ENCODE results near the gene PGGT1B. TPM values are rescaled to one million over a fixed set of nuclear protein-coding genes. Genes with fewer than 3 reads are reported as not detected.
"Not testable (repeated sequence)": the region's sequence is repeated elsewhere in the genome, so short reads cannot be mapped to it uniquely, and the experiment has no call there.

The PGGT1B gene
- total RNA-seq, 1 donor from 2014 or later, result 43.0 TPM

- Mint-ChIP-seq H3K9me3 (no peaks in the 10 kb centered on the region), H3K27ac (peak overlapping the region; percentile 91), H3K4me1 (ENCODE audit: unreplicated experiment) (peaks cover 31% of the 10 kb centered on the region), H3K36me3 (peaks cover 8% of the 10 kb centered on the region), H3K4me3 (peak overlapping the region; percentile 95), H3K27me3 (no peaks in the 10 kb centered on the region)
- TF ChIP-seq CTCF (conservative IDR thresholded peaks at IDR 0.05), result no peak
- no peak for DNase-seq (ENCODE audit: extremely low spot score, unreplicated experiment)
Observed at GRCh38 chr5:115262011-115262320, 711 bp downstream of the PGGT1B start.

- H3K4me3 Mint-ChIP-seq, result peak overlapping the region; percentile 57
- no peak overlapping the region for H3K27ac Mint-ChIP-seq
- H3K4me1 Mint-ChIP-seq (ENCODE audit: unreplicated experiment), result peaks cover 41% of the 10 kb centered on the region
- no peak for DNase-seq (ENCODE audit: extremely low spot score, unreplicated experiment)
- peaks cover 8% of the 10 kb centered on the region for H3K36me3 Mint-ChIP-seq
- no peaks in the 10 kb centered on the region for H3K27me3 Mint-ChIP-seq
- TF ChIP-seq CTCF (conservative IDR thresholded peaks at IDR 0.05), result no peak
- H3K9me3 Mint-ChIP-seq, result no peaks in the 10 kb centered on the region
Observed at GRCh38 chr5:115260248-115260647, 2.4 kb downstream of the PGGT1B start.

- no peak overlapping the region for H3K4me3 Mint-ChIP-seq
- no peak for DNase-seq (ENCODE audit: extremely low spot score, unreplicated experiment)
- no peak for TF ChIP-seq CTCF (conservative IDR thresholded peaks at IDR 0.05)
- peaks cover 37% of the 10 kb centered on the region for H3K4me1 Mint-ChIP-seq (ENCODE audit: unreplicated experiment)
- H3K36me3 Mint-ChIP-seq, result peaks cover 6% of the 10 kb centered on the region
- H3K27ac Mint-ChIP-seq, result no peak overlapping the region
- no peaks in the 10 kb centered on the region for H3K27me3 Mint-ChIP-seq
- H3K9me3 Mint-ChIP-seq, result no peaks in the 10 kb centered on the region
Observed at GRCh38 chr5:115257981-115258380, 4.7 kb downstream of the PGGT1B start.

DNA sequence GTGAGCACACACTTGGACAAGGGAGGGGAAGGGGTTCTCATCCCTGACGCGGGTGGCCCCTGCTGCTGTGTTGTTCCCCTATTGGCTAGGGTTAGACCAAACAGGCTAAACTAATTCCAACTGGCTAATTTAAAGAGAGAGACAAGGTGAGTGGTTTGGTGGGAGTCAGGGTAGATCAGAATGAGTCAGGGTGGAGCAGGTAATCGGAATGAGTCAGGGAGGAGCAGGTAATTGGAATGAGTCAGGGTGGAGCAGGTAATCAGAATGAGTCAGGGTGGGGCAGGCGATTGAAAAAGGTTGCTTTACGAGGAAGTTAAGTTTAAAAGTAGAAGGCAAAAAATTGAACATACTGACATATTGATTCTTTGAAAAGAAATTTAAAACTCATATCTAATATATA is 13.3 kb downstream of the PGGT1B start:
- H3K36me3 Mint-ChIP-seq; H3K9me3 Mint-ChIP-seq; H3K4me3 Mint-ChIP-seq; H3K4me1 Mint-ChIP-seq (ENCODE audit: unreplicated experiment); H3K27me3 Mint-ChIP-seq; DNase-seq (ENCODE audit: extremely low spot score, unreplicated experiment): not testable (repeated sequence)
- peak overlapping the region; percentile 72 for H3K27ac Mint-ChIP-seq

DNA sequence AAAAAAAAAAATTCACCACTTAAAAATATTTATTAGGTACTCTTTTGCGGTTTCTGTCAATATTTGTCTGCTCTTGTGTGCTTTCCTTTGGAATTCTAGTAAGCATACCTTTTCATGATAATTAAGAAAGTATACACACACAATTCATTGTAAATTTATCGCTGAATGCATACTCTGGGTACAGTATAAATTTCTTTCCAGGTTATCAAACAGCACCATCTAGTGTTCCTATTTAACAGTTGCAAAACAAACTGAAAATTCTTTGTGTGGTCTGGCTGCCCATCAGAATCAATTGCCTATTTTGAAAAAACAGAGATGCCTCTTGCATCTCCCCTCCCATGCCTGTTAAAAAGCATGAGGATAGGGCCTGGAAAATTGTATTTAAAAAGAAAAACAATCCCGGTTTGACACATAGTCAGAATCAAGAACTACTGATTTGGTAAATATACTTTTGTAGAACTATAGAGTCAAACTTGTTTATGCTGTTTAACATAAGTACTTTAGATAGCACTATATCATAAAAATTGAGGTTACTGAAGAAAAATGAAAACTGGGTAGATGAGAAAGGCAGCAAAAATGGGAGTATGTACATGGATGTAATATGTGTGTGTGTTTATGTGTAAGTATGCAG is 16.2 kb downstream of the PGGT1B start:
- Mint-ChIP-seq H3K4me1 (ENCODE audit: unreplicated experiment) (no peaks in the 10 kb centered on the region), H3K27me3 (no peaks in the 10 kb centered on the region), H3K27ac (no peak overlapping the region), H3K9me3 (no peaks in the 10 kb centered on the region), H3K4me3 (no peak overlapping the region), H3K36me3 (no peaks in the 10 kb centered on the region)
- DNase-seq (ENCODE audit: extremely low spot score, unreplicated experiment), result no peak
- peak; percentile 84 for TF ChIP-seq CTCF (conservative IDR thresholded peaks at IDR 0.05)

GRCh38 chr5:115243412-115243811 is 19.3 kb downstream of the PGGT1B start:
- Mint-ChIP-seq H3K36me3 (peaks cover 11% of the 10 kb centered on the region), H3K9me3 (no peaks in the 10 kb centered on the region), H3K4me3 (no peak overlapping the region), H3K4me1 (ENCODE audit: unreplicated experiment) (no peaks in the 10 kb centered on the region), H3K27ac (no peak overlapping the region), H3K27me3 (no peaks in the 10 kb centered on the region)
- TF ChIP-seq CTCF (conservative IDR thresholded peaks at IDR 0.05), result no peak
- no peak for DNase-seq (ENCODE audit: extremely low spot score, unreplicated experiment)
